HepG2 (cell line): ENCODE measurements around the gene ATOSB. TPM values are rescaled to one million over a fixed set of nuclear protein-coding genes. Genes with fewer than 3 reads are reported as not detected.

ENCODE experiments used
- BORCS8-MEF2B ChIP-seq: sonication (generic); formaldehyde crosslinking; IDR thresholded peaks from 2 replicates; pipeline ENCODE4 v1.8.0; 2022; ENCODE audit warnings: mild to moderate bottlenecking, missing genetic modification reagents
- BRF2 ChIP-seq: sonication (generic); formaldehyde crosslinking; IDR thresholded peaks from 2 replicates; pipeline ENCODE4 v1.8.1; 2022; ENCODE audit warnings: mild to moderate bottlenecking, missing genetic modification reagents
- HOXA3 ChIP-seq: sonication (generic); formaldehyde crosslinking; IDR thresholded peaks from 2 replicates; pipeline ENCODE4 v1.5.0; 2020; ENCODE audit warnings: missing genetic modification reagents
- IKZF4 ChIP-seq: sonication (generic); formaldehyde crosslinking; IDR thresholded peaks from 2 replicates; pipeline ENCODE4 v1.5.1; 2020; ENCODE audit warnings: borderline replicate concordance, mild to moderate bottlenecking, low read depth, missing genetic modification reagents; ENCODE audit errors: not compliant biosample characterization
- KDM5B ChIP-seq: sonication (generic); formaldehyde crosslinking; IDR thresholded peaks from 2 replicates; pipeline ENCODE4 v1.4.0; 2020; ENCODE audit warnings: missing genetic modification reagents, mild to moderate bottlenecking, borderline replicate concordance
- MEIS2 ChIP-seq: sonication (generic); formaldehyde crosslinking; IDR thresholded peaks from 2 replicates; pipeline ENCODE4 v1.9.0; 2021; ENCODE audit warnings: mild to moderate bottlenecking, missing genetic modification reagents
- RFX3 ChIP-seq: IDR thresholded peaks from 2 replicates; pipeline ENCODE4 v1.6.1; 2016; ENCODE audit warnings: missing biosample characterization, missing genetic modification reagents
- SAP130 ChIP-seq: IDR thresholded peaks from 2 replicates; pipeline ENCODE4 v1.6.1; 2016; ENCODE audit warnings: low read depth
- SETDB1 ChIP-seq: sonication (generic); formaldehyde crosslinking; IDR thresholded peaks from 2 replicates; pipeline ENCODE4 v1.5.1; 2020; ENCODE audit warnings: missing genetic modification reagents, mild to moderate bottlenecking, borderline replicate concordance
- SIN3A ChIP-seq: IDR thresholded peaks from 2 replicates; pipeline ENCODE4 v1.6.1; 2011; ENCODE audit warnings: low read depth, mild to moderate bottlenecking, control low read depth, low read length, borderline replicate concordance
- SIX1 ChIP-seq: sonication (generic); formaldehyde crosslinking; IDR thresholded peaks from 2 replicates; pipeline ENCODE4 v1.4.0; 2020; ENCODE audit warnings: missing genetic modification reagents, borderline replicate concordance
- SP2 ChIP-seq: sonication (generic); formaldehyde crosslinking; IDR thresholded peaks from 2 replicates; pipeline ENCODE4 v1.5.1; 2020; ENCODE audit warnings: mild to moderate bottlenecking, missing genetic modification reagents
- TFDP2 ChIP-seq: sonication (generic); formaldehyde crosslinking; IDR thresholded peaks from 2 replicates; pipeline ENCODE4 v1.4.0; 2020; ENCODE audit warnings: missing genetic modification reagents
- ZBTB42 ChIP-seq: sonication (generic); formaldehyde crosslinking; IDR thresholded peaks from 2 replicates; pipeline ENCODE4 v1.5.0; 2020; ENCODE audit warnings: mild to moderate bottlenecking, missing genetic modification reagents
- ZBTB46 ChIP-seq: sonication (generic); formaldehyde crosslinking; IDR thresholded peaks from 2 replicates; pipeline ENCODE4 v1.4.0; 2020; ENCODE audit warnings: mild to moderate bottlenecking, missing genetic modification reagents, borderline replicate concordance
- ZNF253 ChIP-seq: sonication (generic); formaldehyde crosslinking; IDR thresholded peaks from 2 replicates; pipeline ENCODE4 v1.8.0; 2022; ENCODE audit warnings: mild to moderate bottlenecking, missing genetic modification reagents, borderline replicate concordance
- ZNF33B ChIP-seq: sonication (generic); formaldehyde crosslinking; IDR thresholded peaks from 2 replicates; pipeline ENCODE4 v1.5.1; 2020; ENCODE audit warnings: mild to moderate bottlenecking, missing genetic modification reagents
- ZNF441 ChIP-seq: sonication (generic); formaldehyde crosslinking; IDR thresholded peaks from 2 replicates; pipeline ENCODE4 v1.7.0; 2021; ENCODE audit warnings: missing genetic modification reagents, borderline replicate concordance
- ZNF75D ChIP-seq: sonication (generic); formaldehyde crosslinking; IDR thresholded peaks from 2 replicates; pipeline ENCODE4 v1.8.1; 2023; ENCODE audit warnings: missing genetic modification reagents, mild to moderate bottlenecking, borderline replicate concordance
- ZSCAN29 ChIP-seq: sonication (generic); formaldehyde crosslinking; conservative IDR thresholded peaks from 2 replicates; pipeline ENCODE4 v1.4.0; 2020; ENCODE audit warnings: mild to moderate bottlenecking, missing genetic modification reagents
- ZSCAN30 ChIP-seq: sonication (generic); formaldehyde crosslinking; IDR thresholded peaks from 2 replicates; pipeline ENCODE4 v1.5.0; 2020; ENCODE audit warnings: mild to moderate bottlenecking, missing genetic modification reagents
- polyA plus RNA-seq, 8 experiments: library from polyadenylated mRNA; depleted of rRNA in 3 of 8; stranded (reverse) in 7 of 8; unstranded in 1 of 8; fragments of >200 nt; fragmentation: Illumina TruSeq in 4 of 8; extraction: Trizol in 4 of 8; gene quantifications; 2 replicates each; pipeline versions ENCODE4 v1.2.1 to v1.2.3, GENCODE V29; 2011 to 2016; ENCODE audit warnings: low read depth in 4 of 8, missing spikeins in 1 of 8, mixed read lengths in 1 of 8; ENCODE audit not compliant: insufficient read depth in 1 of 8
- total RNA-seq, 5 experiments: library from RNA; depleted of rRNA; stranded (reverse); fragments of >200 nt; fragmentation: Illumina TruSeq; extraction: Trizol; gene quantifications; 2 replicates each; pipeline ENCODE4 v1.2.3, GENCODE V29; 2016; ENCODE audit warnings: low read depth in 1 of 5
- TF ChIP-seq, protein P1 (sequence below): sonication (generic); formaldehyde crosslinking; IDR thresholded peaks from 2 replicates; pipeline ENCODE4 v1.5.0; 2020; ENCODE audit warnings: missing genetic modification reagents, mild to moderate bottlenecking, borderline replicate concordance
- TF ChIP-seq, protein P2 (sequence below): IDR thresholded peaks from 2 replicates; pipeline ENCODE4 v1.6.1; 2016

ATOSB gene
- total and polyA plus RNA-seq, 2 of the 13 experiments (the other 11 are each of a cell fraction or from before 2014, with no cell fraction given) = 1.9 to 6.4 TPM

DNA sequence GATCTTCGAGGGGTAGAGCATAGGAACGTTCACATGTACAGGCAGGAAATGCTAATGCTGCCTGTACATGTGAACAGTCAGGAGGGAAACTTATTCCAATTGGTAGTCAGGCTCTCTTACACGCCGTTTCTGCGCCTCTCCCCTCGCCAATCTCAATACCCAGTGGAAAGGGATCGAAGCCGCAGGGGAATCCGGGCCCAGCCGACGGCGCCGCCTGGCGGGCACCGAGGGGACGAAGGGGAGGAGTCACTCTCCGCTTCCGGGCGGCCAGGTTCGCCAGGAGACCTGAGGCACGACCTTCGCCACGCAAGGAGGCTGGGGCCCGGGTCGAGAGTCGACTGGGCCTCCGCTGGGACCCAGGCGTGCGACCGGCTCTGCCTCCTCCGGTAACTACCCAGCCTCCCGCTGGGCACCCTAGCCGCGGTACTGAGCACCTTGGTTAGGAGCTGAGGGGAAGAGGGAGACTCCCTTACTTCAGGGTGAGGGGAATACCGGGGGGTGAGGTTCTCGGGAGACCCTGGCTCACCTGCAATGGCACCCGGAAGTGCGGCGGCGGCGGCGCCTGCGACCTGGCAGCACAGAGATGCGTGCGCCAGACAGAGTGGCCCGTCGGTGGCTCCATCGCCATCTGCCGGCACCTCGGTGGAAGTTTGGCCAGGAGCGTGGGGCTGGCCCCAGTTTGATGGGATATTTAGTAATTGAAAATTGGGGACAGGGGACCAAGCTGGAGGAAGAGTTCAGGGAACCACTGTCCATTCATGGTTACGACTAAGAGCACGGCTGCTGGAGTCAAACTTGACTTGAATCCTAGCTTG is 19.4 kb downstream of the ATOSB start, which contains the start of gene PIGO (continued):
- TF ChIP-seq, protein P1, sequence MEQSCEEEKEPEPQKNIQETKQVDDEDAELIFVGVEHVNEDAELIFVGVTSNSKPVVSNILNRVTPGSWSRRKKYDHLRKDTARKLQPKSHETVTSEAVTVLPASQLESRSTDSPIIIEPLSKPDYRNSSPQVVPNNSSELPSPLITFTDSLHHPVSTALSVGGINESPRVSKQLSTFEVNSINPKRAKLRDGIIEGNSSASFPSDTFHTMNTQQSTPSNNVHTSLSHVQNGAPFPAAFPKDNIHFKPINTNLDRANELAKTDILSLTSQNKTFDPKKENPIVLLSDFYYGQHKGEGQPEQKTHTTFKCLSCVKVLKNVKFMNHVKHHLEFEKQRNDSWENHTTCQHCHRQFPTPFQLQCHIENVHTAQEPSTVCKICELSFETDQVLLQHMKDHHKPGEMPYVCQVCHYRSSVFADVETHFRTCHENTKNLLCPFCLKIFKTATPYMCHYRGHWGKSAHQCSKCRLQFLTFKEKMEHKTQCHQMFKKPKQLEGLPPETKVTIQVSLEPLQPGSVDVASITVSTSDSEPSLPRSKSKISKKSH (CRISPR knock-in tag) = 0 out of 2 replicates have a peak, but pooled peaks have one; percentile 68
- TF ChIP-seq ZNF33B (peak; percentile 78), ZBTB42 (CRISPR knock-in tag) (no peak), MEIS2 (CRISPR knock-in tag) (peak; percentile 73), KDM5B (CRISPR knock-in tag) (peak; percentile 78; the same call in 1 of the 2 replicates), ZNF441 (no peak; the same call in 1 of the 2 replicates), SIX1 (CRISPR knock-in tag) (no peak), TFDP2 (CRISPR knock-in tag) (peak; percentile 69), SETDB1 (no peak), SIN3A (peak; percentile 81; the same call in 1 of the 2 replicates), SP2 (peak; percentile 40; the same call in 1 of the 2 replicates), HOXA3 (CRISPR knock-in tag) (peak; percentile 92), ZBTB46 (CRISPR knock-in tag) (0 out of 2 replicates have a peak, but pooled peaks have one; percentile 59), ZSCAN30 (CRISPR knock-in tag) (no peak), RFX3 (CRISPR knock-in tag) (no peak), IKZF4 (CRISPR knock-in tag) (no peak), BORCS8-MEF2B (CRISPR knock-in tag) (peak; percentile 76), BRF2 (peak; percentile 60; the same call in 1 of the 2 replicates), ZNF253 (CRISPR knock-in tag) (no peak), ZNF75D (no peak), SAP130 (CRISPR knock-in tag) (peak; percentile 96), ZSCAN29 (CRISPR knock-in tag) (0 out of 2 replicates have a peak, but pooled peaks have one; percentile 88)
- TF ChIP-seq, protein P2, sequence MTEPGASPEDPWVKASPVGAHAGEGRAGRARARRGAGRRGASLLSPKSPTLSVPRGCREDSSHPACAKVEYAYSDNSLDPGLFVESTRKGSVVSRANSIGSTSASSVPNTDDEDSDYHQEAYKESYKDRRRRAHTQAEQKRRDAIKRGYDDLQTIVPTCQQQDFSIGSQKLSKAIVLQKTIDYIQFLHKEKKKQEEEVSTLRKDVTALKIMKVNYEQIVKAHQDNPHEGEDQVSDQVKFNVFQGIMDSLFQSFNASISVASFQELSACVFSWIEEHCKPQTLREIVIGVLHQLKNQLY (CRISPR knock-in tag) = 0 out of 2 replicates have a peak, but pooled peaks have one; percentile 23
